Suprapubic skin (tissue), 4 donors: ENCODE measurements around the gene SLC1A1.

Experiments used
- CTCF ChIP-seq, 2 donors: fragments of 200-600 bp in 1 of 2; fragments of 450-650 bp in 1 of 2; sonication (generic) in 1 of 2; IDR thresholded peaks; one replicate each; pipeline ENCODE4 v1.5.1; 2016 to 2019; ENCODE audit warnings: antibody characterized with exemption in 2 of 2, mild to moderate bottlenecking in 1 of 2, moderate library complexity in 1 of 2
- EP300 ChIP-seq: sonication (generic); formaldehyde crosslinking; IDR thresholded peaks from one replicate; pipeline ENCODE4 v1.6.1; 2017; ENCODE audit warnings: antibody characterized with exemption
- POLR2A ChIP-seq, 2 donors: fragments of 450-650 bp; IDR thresholded peaks; one replicate each; pipeline ENCODE4 v1.6.1; 2017; ENCODE audit warnings: antibody characterized with exemption in 2 of 2, mild to moderate bottlenecking in 2 of 2, moderate library complexity in 2 of 2
- POLR2AphosphoS5 ChIP-seq, 3 donors: sonication (generic); formaldehyde crosslinking; IDR thresholded peaks; one replicate each; pipeline ENCODE4 v1.6.1; 2017; ENCODE audit warnings: antibody characterized with exemption in 3 of 3

GRCh38 chr9:4574657-4575243 is 84.5 kb downstream of the SLC1A1 start:
- TF ChIP-seq POLR2AphosphoS5 (IDR thresholded peaks at IDR 0.05) (no peak), CTCF (IDR thresholded peaks at IDR 0.05) (no peak), EP300 (no peak), POLR2A (IDR thresholded peaks at IDR 0.05) (no peak)
